GM18520 (cell line): ENCODE results near the gene LKAAEAR1.
"Not testable (repeated sequence)": the region's sequence is repeated elsewhere in the genome, so short reads cannot be mapped to it uniquely, and the experiment has no call there.

Source experiments
- ATAC-seq: cut with Tn5 transposase; IDR thresholded peaks from one replicate; pipeline ENCODE4 v1.9.1; 2021; ENCODE audit not compliant: unreplicated experiment

The LKAAEAR1 gene, protein sequence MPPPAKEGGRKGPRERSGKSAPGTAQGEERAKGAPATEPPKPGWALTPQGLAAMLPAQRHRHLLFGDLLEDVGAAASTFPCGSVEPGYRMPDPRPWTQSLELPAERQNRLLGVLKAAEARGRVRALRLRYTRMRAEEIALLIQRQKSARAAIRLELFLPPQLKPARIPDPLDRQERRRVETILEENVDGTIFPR

DNA sequence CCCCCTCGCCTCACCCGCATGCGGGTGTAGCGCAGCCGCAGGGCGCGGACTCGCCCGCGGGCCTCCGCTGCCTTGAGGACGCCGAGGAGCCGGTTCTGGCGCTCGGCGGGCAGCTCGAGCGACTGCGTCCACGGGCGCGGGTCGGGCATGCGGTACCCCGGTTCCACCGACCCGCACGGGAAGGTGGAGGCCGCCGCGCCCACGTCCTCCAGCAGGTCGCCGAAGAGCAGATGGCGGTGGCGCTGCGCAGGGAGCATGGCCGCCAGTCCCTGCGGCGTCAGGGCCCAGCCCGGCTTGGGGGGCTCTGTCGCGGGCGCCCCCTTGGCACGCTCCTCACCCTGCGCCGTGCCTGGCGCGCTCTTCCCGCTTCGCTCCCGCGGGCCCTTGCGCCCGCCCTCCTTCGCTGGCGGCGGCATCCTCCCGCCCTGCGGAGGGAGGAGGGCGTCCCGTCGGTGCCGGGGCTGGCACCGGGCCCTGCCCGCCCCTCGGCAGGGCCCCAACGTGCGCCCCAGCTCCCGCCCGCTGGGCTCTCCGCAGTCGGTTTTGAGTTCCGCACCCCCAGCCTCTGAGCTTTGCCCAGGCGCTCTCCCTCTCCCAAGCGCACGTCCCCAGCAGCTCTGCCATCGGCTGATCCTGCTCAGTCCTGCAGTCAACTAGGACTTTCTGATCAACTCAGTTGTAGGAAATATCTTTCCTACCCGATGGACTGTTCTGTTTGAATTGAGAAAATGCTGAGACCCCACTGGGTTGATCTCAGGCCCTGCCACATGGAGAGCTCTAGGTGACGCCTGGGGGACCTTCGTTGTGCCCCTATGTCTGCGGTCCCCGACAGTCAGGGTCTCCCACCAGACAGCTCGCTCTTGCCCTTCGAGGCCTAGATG is at the start of gene LKAAEAR1:
TSS of gene LKAAEAR1 (minus strand) at position 595 of the 881 bp plus-strand sequence. CDS start at position 416, 179 bp downstream.
- no peak for ATAC-seq

DNA sequence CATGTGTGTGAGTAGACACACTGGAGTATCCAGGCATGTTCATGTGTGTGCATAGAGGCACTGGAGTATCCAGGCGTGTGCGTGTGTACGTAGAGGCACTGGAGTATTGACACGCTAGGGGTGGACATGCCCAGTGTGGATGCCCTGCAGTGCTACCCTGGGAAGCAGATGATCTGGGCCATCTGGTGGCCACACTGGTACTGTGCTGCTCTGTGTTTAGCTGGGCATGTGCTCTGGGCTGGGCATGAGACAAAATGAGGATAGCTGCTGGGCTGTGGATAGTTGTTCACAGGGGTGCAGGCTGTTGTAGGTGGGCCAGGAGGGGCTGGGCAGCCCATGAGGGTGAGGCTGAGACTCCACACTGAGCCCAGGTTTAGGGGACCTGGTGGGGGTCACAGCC is 47.2 kb upstream of the LKAAEAR1 start:
- ATAC-seq = no peak

DNA sequence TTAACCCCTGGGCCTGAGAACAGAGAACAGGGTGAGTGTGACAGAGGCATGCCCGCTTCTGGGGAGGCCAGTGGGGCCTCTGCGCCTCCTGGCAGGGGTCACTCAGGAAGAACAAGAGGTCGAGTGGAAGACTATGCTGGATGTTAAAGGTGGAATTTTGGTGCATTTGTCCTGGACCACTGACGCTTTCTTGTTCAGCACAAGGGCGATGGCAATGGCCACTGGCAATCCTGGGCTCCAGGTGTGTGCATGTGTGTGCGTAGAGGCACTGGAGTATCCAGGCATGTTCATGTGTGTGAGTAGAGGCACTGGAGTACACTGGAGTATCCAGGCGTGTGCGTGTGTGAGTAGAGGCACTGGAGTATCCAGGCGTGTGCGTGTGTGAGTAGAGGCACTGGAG is 46.7 kb upstream of the LKAAEAR1 start:
- no peak for ATAC-seq

DNA sequence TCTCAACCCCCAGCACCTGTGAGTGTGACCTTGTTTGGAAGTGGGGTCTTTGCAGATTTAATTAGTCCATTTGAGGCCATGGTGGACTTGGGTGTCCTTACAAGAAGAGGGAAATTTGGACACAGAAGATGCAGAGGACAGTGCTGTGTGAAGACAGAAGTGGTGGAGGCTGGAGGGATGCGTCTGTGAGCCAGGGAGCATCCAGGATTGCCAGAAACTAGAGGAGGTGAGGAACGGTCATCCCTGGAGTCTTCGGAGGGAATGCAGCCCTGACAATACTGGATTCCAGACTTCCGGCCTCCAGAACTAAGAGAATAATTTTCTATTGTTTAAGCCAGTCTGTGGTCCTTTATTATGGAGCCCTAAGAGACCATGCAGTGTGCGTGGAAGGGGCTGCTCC is 46.1 kb upstream of the LKAAEAR1 start:
- ATAC-seq = no peak

DNA sequence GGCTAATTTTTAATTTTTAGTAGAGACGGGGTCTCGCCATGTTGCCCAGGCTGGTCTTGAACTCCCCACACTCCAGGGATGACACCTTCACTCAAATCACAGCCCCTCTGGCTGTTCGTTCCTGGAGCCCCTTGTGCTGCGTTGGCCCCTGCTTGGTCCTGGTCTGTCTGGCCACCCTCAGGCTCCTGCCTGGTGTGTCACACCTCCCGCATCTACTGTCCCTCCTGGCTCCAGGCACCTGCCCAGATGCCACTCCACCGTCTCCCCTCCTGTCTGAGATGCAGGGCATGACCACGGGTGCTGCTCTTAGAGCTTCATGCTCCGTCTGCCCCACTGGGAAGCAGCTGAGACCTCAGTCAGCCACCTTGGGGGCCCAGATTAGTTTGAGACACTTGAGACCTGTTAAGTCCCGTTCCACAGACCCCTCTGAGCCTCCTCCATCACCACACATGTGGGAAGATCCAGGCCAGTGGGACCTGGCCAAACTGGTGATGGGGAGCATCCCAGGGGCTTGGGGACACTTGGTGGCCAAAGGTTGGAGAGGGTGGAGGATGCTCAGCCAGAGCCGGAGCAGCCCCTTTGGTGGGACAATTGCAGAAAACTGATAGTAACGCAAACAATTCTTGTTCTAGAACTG is 45.1 kb upstream of the LKAAEAR1 start:
- no peak for ATAC-seq

DNA sequence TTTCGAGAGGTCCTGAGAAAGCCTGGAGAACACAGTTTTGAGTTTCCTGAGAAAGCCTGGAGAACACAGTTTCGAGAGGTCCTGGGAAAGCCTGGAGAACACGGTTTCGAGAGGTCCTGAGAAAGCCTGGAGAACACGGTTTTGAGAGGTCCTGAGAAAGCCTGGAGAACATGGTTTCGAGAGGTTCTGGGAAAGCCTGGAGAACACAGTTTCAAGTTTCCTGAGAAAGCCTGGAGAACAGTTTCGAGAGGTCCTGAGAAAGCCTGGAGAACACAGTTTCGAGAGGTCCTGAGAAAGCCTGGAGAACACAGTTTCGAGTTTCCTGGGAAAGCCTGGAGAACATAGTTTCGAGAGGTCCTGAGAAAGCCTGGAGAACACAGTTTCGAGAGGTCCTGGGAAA is 39.3 kb upstream of the LKAAEAR1 start:
- not testable (repeated sequence) for ATAC-seq

DNA sequence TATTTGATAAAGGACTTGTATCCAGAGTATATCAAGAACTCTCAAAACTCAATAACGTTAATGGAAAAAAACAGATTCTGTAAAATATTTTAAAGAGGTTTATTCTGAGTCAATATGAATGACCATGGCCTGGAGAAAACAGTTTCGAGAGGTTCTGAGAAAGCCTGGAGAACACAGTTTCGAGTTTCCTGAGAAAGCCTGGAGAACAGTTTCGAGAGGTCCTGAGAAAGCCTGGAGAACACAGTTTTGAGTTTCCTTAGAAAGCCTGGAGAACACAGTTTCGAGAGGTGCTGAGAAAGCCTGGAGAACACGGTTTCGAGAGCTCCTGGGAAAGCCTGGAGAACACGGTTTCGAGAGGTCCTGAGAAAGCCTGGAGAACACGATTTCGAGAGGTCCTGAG is 38.7 kb upstream of the LKAAEAR1 start:
- not testable (repeated sequence) for ATAC-seq

DNA sequence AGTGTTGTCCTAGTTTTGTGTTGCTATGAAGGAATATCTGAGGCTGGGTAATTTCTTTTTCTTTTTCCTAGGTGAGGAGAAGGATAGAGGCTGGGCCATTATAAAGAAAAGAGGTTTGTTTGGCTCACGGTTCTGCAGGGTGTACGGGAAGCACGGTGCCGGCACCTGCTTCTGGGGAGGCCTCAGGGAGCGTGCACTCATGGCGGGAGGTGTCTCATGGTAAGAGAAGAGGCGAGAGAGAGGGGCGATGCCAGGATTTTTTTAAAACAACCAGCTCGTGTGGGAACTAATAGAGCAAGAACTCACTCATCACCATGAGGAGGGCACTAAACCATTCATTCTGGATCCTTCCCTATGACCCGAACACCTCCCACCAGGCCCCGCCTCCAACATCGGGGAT is 37.4 kb upstream of the LKAAEAR1 start:
- ATAC-seq = no peak

DNA sequence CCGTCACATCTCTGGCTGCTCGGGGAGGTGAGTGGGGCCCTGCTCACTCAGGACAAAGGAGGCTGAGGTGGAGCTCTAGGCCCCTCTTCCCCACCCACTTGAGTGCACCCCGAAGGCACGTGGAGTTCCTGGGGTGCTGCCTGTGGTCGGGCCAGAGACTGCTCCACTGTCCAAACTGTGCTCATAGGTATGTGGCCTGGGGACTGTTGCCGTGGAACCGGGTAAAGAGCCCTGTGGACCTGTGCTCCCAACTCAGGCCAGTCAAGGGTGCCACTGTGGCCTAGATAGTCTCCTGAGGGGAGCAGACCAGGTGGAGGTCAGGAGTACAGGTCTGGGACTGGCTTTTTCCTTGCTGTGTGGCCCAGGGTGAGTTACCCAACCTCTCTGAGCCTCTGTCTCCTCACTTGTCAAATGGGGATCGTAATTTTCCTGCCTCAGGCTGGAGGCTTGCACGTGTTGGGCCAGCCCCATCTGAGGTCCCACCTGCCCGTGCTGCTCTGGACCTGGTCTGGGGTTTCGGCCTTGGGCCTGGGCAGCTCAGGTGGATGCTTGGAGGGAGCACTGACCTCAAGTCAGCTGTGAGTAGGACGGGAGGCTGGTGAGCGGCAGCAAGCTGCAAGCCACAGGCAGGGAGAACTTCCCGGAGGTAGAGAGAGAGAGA is 35.6 kb upstream of the LKAAEAR1 start:
- no peak for ATAC-seq

DNA sequence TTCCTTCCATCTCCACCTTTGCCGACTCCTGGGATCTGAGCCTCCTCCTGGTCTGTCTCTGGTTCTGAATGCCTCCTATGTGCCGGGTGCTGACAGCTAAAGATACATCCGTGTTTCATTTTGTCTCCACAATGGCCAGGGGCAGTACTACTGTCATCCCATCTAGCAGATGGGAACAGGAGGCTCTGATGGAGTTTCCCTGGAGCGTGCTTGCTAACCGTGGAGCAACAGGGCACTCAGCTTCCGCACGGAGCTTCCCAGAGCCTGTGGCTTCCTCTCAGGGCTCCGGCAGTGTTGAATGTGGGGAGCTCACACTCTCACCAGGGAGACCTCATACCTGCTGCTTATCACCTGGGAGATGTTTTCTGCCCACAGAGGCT is 35.1 kb upstream of the LKAAEAR1 start:
- no peak for ATAC-seq

DNA sequence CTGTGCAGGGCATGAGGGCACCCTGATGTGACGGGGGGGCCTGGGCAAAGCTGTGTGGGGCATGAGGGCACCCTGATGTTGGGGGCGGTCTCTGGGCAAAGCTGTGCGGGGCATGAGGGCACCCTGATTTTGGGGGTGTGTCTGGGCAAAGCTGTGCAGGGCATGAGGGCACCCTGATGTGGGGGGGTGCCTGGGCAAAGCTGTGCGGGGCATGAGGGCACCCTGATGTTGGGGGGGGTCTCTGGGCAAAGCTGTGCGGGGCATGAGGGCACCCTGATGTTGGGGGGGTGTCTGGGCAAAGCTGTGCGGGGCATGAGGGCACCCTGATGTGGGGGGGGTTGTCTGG is 33.2 kb upstream of the LKAAEAR1 start:
- not testable (repeated sequence) for ATAC-seq

DNA sequence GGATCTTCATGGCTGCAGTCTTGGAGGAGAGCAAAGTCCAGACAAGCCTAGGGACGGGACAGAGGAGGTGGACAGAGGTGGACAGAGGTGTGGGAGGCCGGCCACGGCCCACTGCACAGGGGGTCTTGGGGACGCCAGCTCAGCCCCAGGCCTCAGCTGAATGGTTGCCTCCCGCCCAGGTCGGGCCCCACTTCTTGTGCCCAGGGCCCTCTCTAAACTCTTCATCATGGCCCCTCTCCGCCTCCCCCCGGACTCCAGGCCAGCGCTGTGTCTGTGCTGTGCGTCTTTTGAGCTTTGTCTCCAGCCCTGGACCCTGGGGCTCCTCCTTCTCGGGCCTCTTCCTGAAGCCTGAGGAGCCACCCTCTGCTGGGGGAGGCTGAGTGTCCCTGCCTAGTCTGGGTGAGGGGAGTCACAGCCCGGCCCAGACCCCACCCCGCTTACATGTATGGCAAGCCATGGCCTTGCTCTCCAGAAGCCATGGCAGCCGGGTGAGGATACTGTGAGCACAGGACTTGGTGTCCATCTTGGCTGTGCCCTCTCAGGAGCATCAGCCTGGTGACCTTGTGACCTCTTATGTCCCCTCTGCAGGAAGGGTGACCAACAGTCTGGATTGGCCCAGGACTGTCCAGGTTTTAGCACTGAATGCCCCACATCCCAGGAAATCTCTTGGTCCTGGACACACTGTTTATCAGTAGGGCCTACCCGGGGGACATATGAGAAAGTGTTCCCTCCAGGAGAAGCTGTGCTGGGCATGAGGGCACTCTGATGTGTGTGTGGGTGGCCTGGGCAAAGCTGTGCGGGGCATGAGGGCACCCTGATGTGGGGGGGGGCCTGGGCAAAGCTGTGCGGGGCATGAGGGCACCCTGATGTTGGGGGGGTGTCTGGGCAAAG is 32.6 kb upstream of the LKAAEAR1 start:
- ATAC-seq = no peak

DNA sequence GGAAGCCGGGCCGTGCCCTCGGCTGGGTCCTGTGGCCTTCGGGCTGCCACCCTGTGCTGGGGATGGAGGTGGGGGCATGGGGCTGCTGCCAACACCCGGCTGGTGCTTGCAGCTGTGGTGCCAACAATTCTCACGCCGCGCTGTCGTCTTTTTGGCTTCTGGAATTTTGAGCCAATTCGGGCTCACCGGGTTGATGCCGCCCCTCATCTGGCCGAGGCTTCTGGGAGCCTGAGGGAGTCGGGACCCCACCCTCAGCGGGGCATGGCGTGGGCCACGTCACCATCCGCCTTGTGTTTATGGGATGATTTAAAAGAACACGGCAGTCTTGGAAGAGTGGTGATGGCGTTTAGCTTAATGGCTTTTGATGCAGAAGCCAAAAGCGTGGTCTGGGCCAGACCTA is 31.8 kb upstream of the LKAAEAR1 start:
- no peak for ATAC-seq

DNA sequence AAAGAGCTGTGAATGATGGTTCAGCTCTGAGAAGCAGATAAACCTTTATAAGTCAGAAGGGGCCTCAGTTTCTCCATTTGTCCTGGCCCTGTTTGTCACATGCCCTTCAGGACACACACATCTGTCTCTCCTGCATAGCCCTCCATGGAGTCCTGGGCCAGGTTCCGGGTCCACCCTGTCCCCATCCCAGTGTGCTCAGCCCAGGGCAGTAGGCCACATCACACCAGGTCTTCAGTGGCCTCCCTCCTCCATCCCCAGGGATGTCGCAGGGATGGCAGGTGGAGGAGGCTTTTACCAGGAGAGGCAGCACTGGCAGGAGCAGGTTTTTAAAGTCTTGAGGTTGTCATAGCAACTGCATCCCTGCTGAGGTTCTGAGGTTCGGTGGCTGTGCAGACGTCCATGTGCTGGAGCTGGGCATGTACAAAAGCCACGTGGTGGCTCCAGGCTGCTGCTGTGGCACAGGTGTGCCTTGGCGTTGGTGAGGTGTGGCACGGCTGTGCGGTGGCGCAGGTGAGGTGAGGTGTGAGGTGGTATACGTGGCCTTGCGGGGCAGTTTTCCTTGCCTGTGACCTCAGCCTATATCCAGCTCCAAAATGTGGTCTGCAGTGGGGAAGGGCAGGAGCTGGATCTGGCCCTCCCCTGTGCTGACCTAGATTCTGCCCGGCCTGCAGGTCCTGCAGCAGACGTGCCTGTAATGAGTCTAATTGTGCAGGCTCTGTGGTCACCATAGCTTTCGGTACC is 31.1 kb upstream of the LKAAEAR1 start:
- ATAC-seq = no peak

DNA sequence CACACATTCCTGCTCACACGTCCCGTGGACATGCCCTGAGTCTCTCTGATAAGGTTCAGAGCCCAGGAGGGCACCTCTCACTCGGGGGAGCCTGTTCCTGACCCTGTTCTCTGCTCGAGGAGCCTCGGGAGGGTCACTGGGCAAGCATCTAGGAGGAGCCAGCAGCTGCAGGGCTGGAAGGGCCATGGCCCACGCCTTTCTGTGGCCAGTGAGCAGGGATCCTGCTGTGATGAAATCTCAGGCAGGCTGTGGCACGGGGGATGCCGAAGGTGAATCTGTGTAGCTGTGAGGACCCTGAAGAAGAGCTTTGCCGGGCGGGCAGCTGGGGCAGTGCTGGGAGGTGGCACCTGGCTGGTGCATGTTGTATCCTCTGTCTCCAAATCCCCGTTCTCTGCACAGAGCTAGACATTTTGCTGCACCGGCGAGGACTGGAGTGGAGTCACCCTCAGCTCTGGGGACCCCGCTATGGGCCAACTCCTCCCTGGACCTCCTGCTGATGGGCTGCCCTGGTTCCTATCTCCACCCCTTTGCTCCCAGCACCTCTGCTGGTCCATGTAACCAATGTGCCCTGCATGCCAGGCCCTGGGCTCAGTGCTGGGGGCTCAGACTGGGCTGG is 30.3 kb upstream of the LKAAEAR1 start:
- ATAC-seq = no peak

DNA sequence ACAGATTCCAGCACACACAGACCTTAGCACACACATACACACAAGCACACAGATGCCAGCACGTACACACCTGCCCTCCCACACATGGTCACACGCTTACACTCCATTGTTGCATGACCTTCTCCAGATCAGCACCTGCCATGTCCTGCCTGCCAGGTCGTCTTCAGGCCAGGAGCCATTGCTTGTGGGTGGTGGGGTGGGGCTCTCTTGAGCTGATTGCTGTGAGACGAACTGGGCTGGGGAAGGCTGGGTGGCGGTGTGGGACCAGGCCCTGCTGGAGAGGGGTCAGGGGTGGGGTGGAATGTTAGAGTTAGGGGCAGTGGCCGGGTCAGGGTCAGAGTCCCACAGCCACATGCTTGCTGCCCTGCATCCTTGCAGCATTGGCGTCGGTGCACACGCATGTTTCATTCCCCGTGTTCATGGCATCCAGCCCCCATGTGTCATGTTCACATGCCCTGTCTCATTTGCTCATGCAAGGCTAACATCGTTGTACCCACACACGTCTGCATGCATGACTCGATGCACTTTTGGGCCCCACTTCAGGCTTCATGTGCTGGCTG is 29.7 kb upstream of the LKAAEAR1 start:
- no peak for ATAC-seq

DNA sequence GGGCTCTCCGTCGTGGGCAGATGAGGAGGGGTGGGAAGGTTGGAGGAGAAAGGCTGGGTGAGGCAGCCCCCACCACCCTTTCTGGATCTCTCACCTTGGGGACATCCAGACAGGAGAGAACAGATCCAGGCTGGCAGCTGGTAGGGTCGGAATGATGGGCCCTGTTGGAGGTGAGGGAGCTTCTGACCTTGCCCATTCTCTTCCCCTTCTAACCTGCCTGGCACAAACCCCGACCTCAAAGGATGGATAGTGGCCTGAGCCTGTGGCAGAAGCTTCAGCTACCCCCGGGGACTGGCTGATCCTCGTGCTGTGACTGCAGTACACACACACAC is 29.2 kb upstream of the LKAAEAR1 start:
- ATAC-seq = no peak

DNA sequence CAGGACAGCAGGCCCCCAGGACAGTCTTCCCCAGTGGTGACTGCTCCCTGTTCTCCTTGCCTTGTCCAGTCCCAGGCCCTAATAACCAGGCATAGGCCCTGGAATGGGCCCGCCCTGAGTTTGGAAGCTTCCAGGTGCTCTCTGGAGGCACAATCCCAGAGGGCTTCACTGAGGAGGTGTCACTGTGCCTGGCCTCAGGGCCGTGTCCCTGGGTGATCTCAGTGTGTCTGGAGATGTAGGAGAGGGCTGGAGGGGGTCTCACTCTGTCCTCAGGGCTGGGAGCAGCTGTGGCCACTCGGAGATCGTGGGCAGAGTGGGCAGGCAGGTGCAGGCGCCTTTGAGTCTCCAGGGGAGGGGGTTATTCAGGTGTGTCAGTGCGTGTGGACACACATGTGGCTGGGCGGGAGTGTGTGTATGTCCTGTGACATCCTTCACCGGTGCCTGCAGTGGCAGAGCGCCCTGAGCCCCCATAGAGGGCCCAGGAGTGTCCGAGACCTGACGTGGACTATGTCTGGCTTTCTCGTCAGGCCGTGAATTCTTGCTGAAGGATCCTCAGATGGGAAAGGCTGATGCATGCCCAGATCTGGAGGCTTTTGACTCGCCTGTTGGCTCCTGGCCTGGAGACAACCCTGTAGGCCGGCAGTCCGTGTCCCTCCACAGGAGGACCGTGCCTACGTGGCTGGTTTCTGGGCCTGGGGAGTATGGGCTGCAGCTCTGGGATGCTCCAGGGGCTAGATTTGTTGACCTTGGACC is 28.7 kb upstream of the LKAAEAR1 start:
- ATAC-seq = no peak
